ENCODE measurements around the gene CDH6. TPM values are rescaled to one million over a fixed set of nuclear protein-coding genes. Genes with fewer than 3 reads are reported as not detected.

CDH6 gene
- polyA plus RNA-seq, 1 donor = 4.5 TPM

GRCh38 chr5:31204958-31205357 is 11.5 kb downstream of the CDH6 start:
- no peak for DNase-seq

GRCh38 chr5:31208043-31208442 is 14.6 kb downstream of the CDH6 start:
- no peak for DNase-seq

GRCh38 chr5:31209334-31209733 is 15.8 kb downstream of the CDH6 start:
- DNase-seq = no peak

- DNase-seq = no peak
These were observed 17.6 kb downstream of the CDH6 start for GRCh38 chr5:31211098-31211497.

GRCh38 chr5:31213257-31213656 is 19.8 kb downstream of the CDH6 start:
- DNase-seq = no peak

GRCh38 chr5:31213705-31214121 is 20.2 kb downstream of the CDH6 start:
- DNase-seq = no peak

GRCh38 chr5:31214229-31214628 is 20.7 kb downstream of the CDH6 start:
- DNase-seq = no peak

- DNase-seq = no peak
These were observed 21.8 kb downstream of the CDH6 start for GRCh38 chr5:31215236-31215635.

- DNase-seq = no peak
These were observed 24.0 kb downstream of the CDH6 start for GRCh38 chr5:31217446-31217845.

- DNase-seq = no peak
These were observed 25.5 kb downstream of the CDH6 start for GRCh38 chr5:31218978-31219377.

GRCh38 chr5:31221001-31221400 is 27.5 kb downstream of the CDH6 start:
- no peak for DNase-seq

GRCh38 chr5:31225118-31225517 is 31.6 kb downstream of the CDH6 start:
- no peak for DNase-seq

GRCh38 chr5:31225613-31226012 is 32.1 kb downstream of the CDH6 start:
- DNase-seq = no peak

GRCh38 chr5:31226651-31227050 is 33.2 kb downstream of the CDH6 start:
- no peak for DNase-seq

GRCh38 chr5:31229266-31229665 is 35.8 kb downstream of the CDH6 start:
- DNase-seq = no peak

GRCh38 chr5:31231177-31231838 is 37.8 kb downstream of the CDH6 start:
- DNase-seq = no peak

GRCh38 chr5:31232273-31232888 is 38.9 kb downstream of the CDH6 start:
- peak; percentile 17 for DNase-seq

GRCh38 chr5:31235381-31235780 is 41.9 kb downstream of the CDH6 start:
- no peak for DNase-seq

GRCh38 chr5:31236339-31236738 is 42.9 kb downstream of the CDH6 start:
- no peak for DNase-seq

GRCh38 chr5:31237174-31237573 is 43.7 kb downstream of the CDH6 start:
- no peak for DNase-seq

GRCh38 chr5:31238497-31238896 is 45.0 kb downstream of the CDH6 start:
- no peak for DNase-seq

- no peak for DNase-seq
These were observed 51.4 kb downstream of the CDH6 start for GRCh38 chr5:31244921-31245320.

GRCh38 chr5:31247381-31247780 is 53.9 kb downstream of the CDH6 start:
- no peak for DNase-seq

- no peak for DNase-seq
These were observed 56.7 kb downstream of the CDH6 start for GRCh38 chr5:31250201-31250600.

GRCh38 chr5:31251032-31251431 is 57.5 kb downstream of the CDH6 start:
- no peak for DNase-seq
